ENCODE measurements around the gene ACSL6. TPM values are rescaled to one million over a fixed set of nuclear protein-coding genes. Genes with fewer than 3 reads are reported as not detected.

The ACSL6 gene
- total and polyA plus RNA-seq, 4 donors = 0.10 to 6.7 (median 0.38) TPM

GRCh38 chr5:132000677-132001453 lies 10.6 kb downstream of the ACSL6 start:
- Histone ChIP-seq H3K27ac (ENCODE audit: low read depth in 1 of 2, low read length in 1 of 2) (no peak overlapping the region), H3K4me3 (no peak overlapping the region), H3K9ac (ENCODE audit: insufficient read depth in 1 of 2, low read length in 2 of 2) (no peak overlapping the region), H3K27me3 (ENCODE audit: control insufficient read depth in 3 of 3, insufficient read depth in 3 of 3, low read length in 2 of 3) (no peaks in the 10 kb centered on the region), H3K4me1 (ENCODE audit: control insufficient read depth in 5 of 5, insufficient read depth in 5 of 5, low read length in 5 of 5) (peaks cover 0 to 25% (median 6%) of the 10 kb centered on the region in 5 donors), H3K9me3 (ENCODE audit: control insufficient read depth in 4 of 4, insufficient read depth in 3 of 4, low read length in 3 of 4) (no peaks in the 10 kb centered on the region), H3K36me3 (ENCODE audit: control insufficient read depth in 4 of 4, insufficient read depth in 4 of 4, low read length in 4 of 4) (no peaks in the 10 kb centered on the region)
- ATAC-seq (ENCODE audit: insufficient read depth, low FRiP score) (no peak), DNase-seq (no peak)
- TF ChIP-seq CTCF (IDR thresholded peaks at IDR 0.05; ENCODE audit: control extremely low read depth, extremely low read depth) = no peak
- 37 to 61% methylated on average over 7 of the region's 7 CpGs for WGBS, 2 donors

- ATAC-seq (ENCODE audit: insufficient read depth, low FRiP score) (no peak), DNase-seq (no peak)
- Histone ChIP-seq H3K9ac (ENCODE audit: insufficient read depth in 1 of 2, low read length in 2 of 2) (no peak overlapping the region), H3K27me3 (ENCODE audit: control insufficient read depth in 3 of 3, insufficient read depth in 3 of 3, low read length in 2 of 3) (no peaks in the 10 kb centered on the region), H3K27ac (ENCODE audit: low read depth in 1 of 2, low read length in 1 of 2) (no peak overlapping the region), H3K4me1 (ENCODE audit: control insufficient read depth in 5 of 5, insufficient read depth in 5 of 5, low read length in 5 of 5) (peaks cover 0 to 25% (median 6%) of the 10 kb centered on the region in 5 donors), H3K4me3 (no peak overlapping the region), H3K36me3 (ENCODE audit: control insufficient read depth in 4 of 4, insufficient read depth in 4 of 4, low read length in 4 of 4) (no peaks in the 10 kb centered on the region), H3K9me3 (ENCODE audit: control insufficient read depth in 4 of 4, insufficient read depth in 3 of 4, low read length in 3 of 4) (no peaks in the 10 kb centered on the region)
- no peak for TF ChIP-seq CTCF (IDR thresholded peaks at IDR 0.05; ENCODE audit: control extremely low read depth, extremely low read depth)
- 65 to 89% methylated on average over 2 of the region's 2 CpGs for WGBS, 2 donors
These were observed 11.3 kb downstream of the ACSL6 start for GRCh38 chr5:132000241-132000490.

- Histone ChIP-seq H3K27me3 (ENCODE audit: control insufficient read depth in 3 of 3, insufficient read depth in 3 of 3, low read length in 2 of 3) (no peaks in the 10 kb centered on the region), H3K9me3 (ENCODE audit: control insufficient read depth in 4 of 4, insufficient read depth in 3 of 4, low read length in 3 of 4) (no peaks in the 10 kb centered on the region), H3K4me3 (no peak overlapping the region), H3K36me3 (ENCODE audit: control insufficient read depth in 4 of 4, insufficient read depth in 4 of 4, low read length in 4 of 4) (no peaks in the 10 kb centered on the region), H3K27ac (ENCODE audit: low read depth in 1 of 2, low read length in 1 of 2) (no peak overlapping the region), H3K4me1 (ENCODE audit: control insufficient read depth in 5 of 5, insufficient read depth in 5 of 5, low read length in 5 of 5) (peaks cover 0 to 26% (median 6%) of the 10 kb centered on the region in 5 donors), H3K9ac (ENCODE audit: insufficient read depth in 1 of 2, low read length in 2 of 2) (no peak overlapping the region)
- no peak for ATAC-seq (ENCODE audit: insufficient read depth, low FRiP score)
- TF ChIP-seq CTCF (IDR thresholded peaks at IDR 0.05; ENCODE audit: control extremely low read depth, extremely low read depth) = no peak
- 57 to 65% methylated on average over 13 of the region's 13 CpGs for WGBS, 2 donors
- DNase-seq = peak; percentile 19 to 35 (median 22)
These were observed 11.8 kb downstream of the ACSL6 start for GRCh38 chr5:131999441-132000240.

Measured in lung (tissue), 12 donors.